OCI-LY3 (cell line): ENCODE data around the gene TMEM119.

Experiments used
- H2AFZ ChIP-seq: fragments of 200-600, 300-600 bp; shearing (Covaris generic); 2 replicates; pipeline ENCODE4 v1.6.0; 2014; ENCODE audit warnings: antibody characterized with exemption, low read depth, low read length
- H3K27ac ChIP-seq: fragments of 200-600, 300-600 bp; sonication (generic); 2 replicates; pipeline ENCODE4 v1.5.1; 2014; ENCODE audit warnings: mild to moderate bottlenecking, low read length, moderate library complexity, mixed read lengths
- H3K27me3 ChIP-seq: fragments of 200-600, 300-600 bp; sonication (generic); 2 replicates; pipeline ENCODE4 v1.6.1; 2014; ENCODE audit warnings: low read depth, low read length, mixed read lengths
- H3K36me3 ChIP-seq: fragments of 200-600, 300-600 bp; sonication (generic); replicated peaks from 2 replicates; pipeline ENCODE3; 2014; ENCODE audit warnings: low read depth, low read length, mixed read lengths
- H3K4me1 ChIP-seq: fragments of 300-600, 200-600 bp; sonication (generic); 2 replicates; pipeline ENCODE4 v1.6.1; 2014; ENCODE audit warnings: low read length, mixed read lengths
- H3K4me2 ChIP-seq: fragments of 200-600, 300-600 bp; sonication (generic); 2 replicates; pipeline ENCODE4 v1.6.1; 2014; ENCODE audit warnings: low read length, mixed read lengths
- H3K4me3 ChIP-seq: fragments of 300-600, 200-600 bp; sonication (generic); 2 replicates; pipeline ENCODE4 v1.5.1; 2014; ENCODE audit warnings: antibody characterized with exemption, mild to moderate bottlenecking, low read length, moderate library complexity
- H3K79me2 ChIP-seq: fragments of 300-600, 200-600 bp; shearing (Covaris generic); 2 replicates; pipeline ENCODE4 v1.6.1; 2014; ENCODE audit warnings: mild to moderate bottlenecking, low read length, mixed read lengths
- H3K9ac ChIP-seq: fragments of 300-600, 200-600 bp; shearing (Covaris generic); 2 replicates; pipeline ENCODE4 v1.6.0; 2014; ENCODE audit warnings: mild to moderate bottlenecking, low read length, moderate library complexity
- H3K9me3 ChIP-seq: fragments of 200-600, 300-600 bp; shearing (Covaris generic); 2 replicates; pipeline ENCODE4 v1.6.1; 2014; ENCODE audit warnings: low read length, mixed read lengths; ENCODE audit not compliant: insufficient read depth
- H4K20me1 ChIP-seq: fragments of 200-600, 300-600 bp; sonication (generic); 2 replicates; pipeline ENCODE4 v1.6.1; 2016; ENCODE audit warnings: low read length, mixed read lengths; ENCODE audit not compliant: insufficient read depth
- CTCF ChIP-seq: fragments of 200-600, 300-600 bp; sonication (generic); IDR thresholded peaks from 2 replicates; pipeline ENCODE4 v1.5.1; 2014; ENCODE audit warnings: antibody characterized with exemption, low read length, low read depth
- EZH2phosphoT487 ChIP-seq: fragments of 200-600 bp; shearing (Covaris generic); IDR thresholded peaks from 2 replicates; pipeline ENCODE4 v1.6.1; 2018; ENCODE audit warnings: antibody characterized with exemption, mixed run types, low read depth

The TMEM119 gene

GRCh38 chr12:108599948-108600701 is 2.2 kb upstream of the TMEM119 start:
- TF ChIP-seq EZH2phosphoT487 (no peak), CTCF (no peak)

GRCh38 chr12:108599541-108599940 is 1.7 kb upstream of the TMEM119 start:
- TF ChIP-seq CTCF (no peak), EZH2phosphoT487 (no peak)
- no peaks in the 10 kb centered on the region for H4K20me1 ChIP-seq
- H3K79me2 ChIP-seq: no peaks in the 10 kb centered on the region
- H3K4me2 ChIP-seq: no peak overlapping the region
- H3K27ac ChIP-seq: no peak overlapping the region
- H3K4me1 ChIP-seq: peaks cover 12% of the 10 kb centered on the region
- no peak overlapping the region for H3K9ac ChIP-seq
- no peaks in the 10 kb centered on the region for H3K9me3 ChIP-seq
- peaks cover 8% of the 10 kb centered on the region; the same call in 1 of the 2 replicates for H3K27me3 ChIP-seq
- no peak overlapping the region for H2AFZ ChIP-seq
- H3K4me3 ChIP-seq: no peak overlapping the region
- H3K36me3 ChIP-seq: no peaks in the 10 kb centered on the region

More at GRCh38 chr12:108599948-108600701, 2.2 kb upstream of the TMEM119 start:
- Histone ChIP-seq H2AFZ (no peak overlapping the region), H3K4me3 (no peak overlapping the region), H3K36me3 (no peaks in the 10 kb centered on the region), H3K27me3 (peaks cover 14% of the 10 kb centered on the region), H3K27ac (no peak overlapping the region), H3K9me3 (no peaks in the 10 kb centered on the region), H3K4me1 (peaks cover 12% of the 10 kb centered on the region), H3K9ac (no peak overlapping the region), H3K4me2 (no peak overlapping the region), H3K79me2 (no peaks in the 10 kb centered on the region), H4K20me1 (no peaks in the 10 kb centered on the region)

DNA sequence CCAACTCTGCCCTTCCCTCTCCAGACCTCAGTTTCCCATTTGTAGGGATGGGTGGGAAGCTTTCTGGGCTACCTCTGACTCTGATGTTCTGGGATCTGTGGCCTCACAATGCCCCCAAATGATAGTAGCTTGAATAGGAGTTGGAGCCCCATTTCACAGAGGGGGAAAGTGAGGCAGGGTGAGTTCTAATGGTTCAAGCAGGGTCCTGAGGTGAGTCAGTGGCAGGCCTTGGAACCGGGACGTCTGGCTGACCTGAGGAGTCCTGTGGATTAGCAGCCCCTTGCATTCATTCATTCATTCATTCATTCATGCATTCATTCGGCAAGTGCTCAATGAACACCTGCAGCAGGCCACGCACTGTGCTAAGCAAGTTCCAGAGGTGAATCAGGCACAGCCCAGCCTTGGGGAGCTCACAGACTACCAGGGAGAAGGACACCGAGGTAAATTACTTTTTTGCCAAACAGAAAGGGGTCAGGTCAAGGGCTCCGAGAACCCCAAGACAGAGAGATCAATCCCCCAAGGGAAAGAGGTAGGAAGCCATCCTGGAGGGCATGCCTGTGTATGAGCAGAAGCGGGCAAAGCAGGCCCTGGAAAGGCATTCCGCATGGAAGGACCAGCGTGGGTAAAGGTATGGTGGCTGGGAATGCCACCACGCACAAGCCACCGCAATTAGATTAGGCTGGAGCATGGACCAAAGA is 818 bp upstream of the TMEM119 start:
- no peaks in the 10 kb centered on the region for H3K9me3 ChIP-seq
- TF ChIP-seq EZH2phosphoT487 (no peak), CTCF (no peak)

GRCh38 chr12:108596854-108597558 is 878 bp downstream of the TMEM119 start:
- Histone ChIP-seq H3K79me2 (no peaks in the 10 kb centered on the region), H3K27me3 (peaks cover 3% of the 10 kb centered on the region; the same call in 1 of the 2 replicates), H4K20me1 (no peaks in the 10 kb centered on the region), H3K9me3 (no peaks in the 10 kb centered on the region), H3K9ac (no peak overlapping the region), H3K27ac (no peak overlapping the region), H3K4me3 (no peak overlapping the region), H3K4me1 (peaks cover 12% of the 10 kb centered on the region), H3K4me2 (no peak overlapping the region), H2AFZ (no peak overlapping the region), H3K36me3 (no peaks in the 10 kb centered on the region)
- TF ChIP-seq EZH2phosphoT487: no peak
- no peak for TF ChIP-seq CTCF

More for the DNA sequence above, 818 bp upstream of the TMEM119 start:
- Histone ChIP-seq H3K4me1 (peaks cover 12% of the 10 kb centered on the region), H3K27ac (no peak overlapping the region), H2AFZ (no peak overlapping the region), H3K79me2 (no peaks in the 10 kb centered on the region), H4K20me1 (no peaks in the 10 kb centered on the region), H3K4me3 (no peak overlapping the region), H3K27me3 (peaks cover 3% of the 10 kb centered on the region; the same call in 1 of the 2 replicates), H3K4me2 (peak overlapping the region; percentile 49; the same call in 1 of the 2 replicates), H3K9ac (no peak overlapping the region), H3K36me3 (no peaks in the 10 kb centered on the region)
